Peyer's patch (tissue), 4 donors: Measurements from ENCODE around the gene CLSTN1. TPM values are rescaled to one million over a fixed set of nuclear protein-coding genes. Genes with fewer than 3 reads are reported as not detected.
A peak's percentile ranks its signal among the peaks of the same experiment; 100 is the strongest.

Experiments
- DNase-seq, 3 donors: peaks; one replicate each; pipeline ENCODE4 v3.0.0-alpha.2; 2017 to 2019
- H3K27ac ChIP-seq, 4 donors: fragments of 200-600 bp; sonication (generic); one replicate each; pipeline ENCODE4 v1.5.1; 2016 to 2019
- H3K27me3 ChIP-seq, 2 donors: fragments of 200-600 bp; sonication (generic); one replicate each; pipeline ENCODE4 v1.5.1; 2019
- H3K36me3 ChIP-seq, 3 donors: fragments of 200-600 bp; sonication (generic); one replicate each; pipeline ENCODE4 v1.5.1; 2016 to 2019
- H3K4me1 ChIP-seq, 4 donors: fragments of 200-600 bp; sonication (generic); one replicate each; pipeline ENCODE4 v1.5.1; 2016 to 2019
- H3K4me3 ChIP-seq, 4 donors: fragments of 200-600 bp; sonication (generic); 1 replicate in 3 of 4; 2 replicates in 1 of 4; pipeline ENCODE4 v1.5.1; 2016 to 2019; ENCODE audit warnings: mild to moderate bottlenecking in 1 of 4
- H3K9me3 ChIP-seq, 4 donors: fragments of 200-600 bp; sonication (generic); one replicate each; pipeline ENCODE4 v1.5.1; 2016 to 2019; ENCODE audit warnings: mild to moderate bottlenecking in 1 of 4
- CTCF ChIP-seq, 6 experiments: fragments of 450-650 bp in 4 of 6; fragments of 200-600 bp in 2 of 6; sonication (generic) in 1 of 6; IDR thresholded peaks; one replicate each; pipeline ENCODE4 v1.5.1; 2017 to 2019; ENCODE audit warnings: antibody characterized with exemption in 6 of 6, mild to moderate bottlenecking in 3 of 6, moderate library complexity in 1 of 6
- POLR2A ChIP-seq, 2 donors: fragments of 450-650 bp; IDR thresholded peaks; one replicate each; pipeline ENCODE4 v1.5.1; 2017; ENCODE audit warnings: antibody characterized with exemption in 2 of 2, mild to moderate bottlenecking in 2 of 2, moderate library complexity in 2 of 2
- total RNA-seq, 4 donors: library from RNA; depleted of rRNA; stranded (reverse); fragments of >200 nt; gene quantifications; one replicate each; pipeline ENCODE4 v1.1.0, GENCODE V29; 2016

CLSTN1 gene
- total RNA-seq, 4 donors from 2014 or later: 47.9 to 107 (median 103) TPM

DNA sequence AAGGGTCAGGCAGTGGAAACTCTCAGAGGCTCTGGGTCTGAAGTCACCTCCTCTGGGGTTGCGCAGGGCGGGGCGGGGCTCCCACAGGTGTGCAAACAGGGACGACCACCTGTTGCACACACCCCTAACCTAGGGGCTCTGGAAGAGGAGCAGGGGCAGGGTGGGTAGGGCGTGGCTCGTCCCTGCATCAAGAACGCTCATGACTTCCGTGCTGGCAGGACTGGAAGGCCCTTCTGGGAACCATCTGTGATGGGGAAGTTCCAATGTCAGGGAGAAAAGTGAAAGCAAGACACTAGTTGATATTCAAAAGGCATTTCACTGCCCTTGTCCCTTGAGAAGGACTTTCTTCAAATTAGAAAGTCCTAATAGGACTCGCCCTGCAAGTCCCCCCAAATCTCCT is 22.1 kb upstream of the CLSTN1 start:
- peaks cover 0 to 30% (median 7%) of the 10 kb centered on the region in 4 donors for H3K4me1 ChIP-seq
- DNase-seq: peak in 2 of 3 donors; percentile 56 to 62
- H3K27me3 ChIP-seq: no peaks in the 10 kb centered on the region
- H3K36me3 ChIP-seq: no peaks in the 10 kb centered on the region
- peak overlapping the region in 1 of 4 donors; percentile 1 for H3K27ac ChIP-seq
- no peak overlapping the region for H3K4me3 ChIP-seq
- H3K9me3 ChIP-seq: no peaks in the 10 kb centered on the region
- TF ChIP-seq POLR2A (IDR thresholded peaks at IDR 0.05): no peak
- TF ChIP-seq CTCF (IDR thresholded peaks at IDR 0.05): no peak

DNA sequence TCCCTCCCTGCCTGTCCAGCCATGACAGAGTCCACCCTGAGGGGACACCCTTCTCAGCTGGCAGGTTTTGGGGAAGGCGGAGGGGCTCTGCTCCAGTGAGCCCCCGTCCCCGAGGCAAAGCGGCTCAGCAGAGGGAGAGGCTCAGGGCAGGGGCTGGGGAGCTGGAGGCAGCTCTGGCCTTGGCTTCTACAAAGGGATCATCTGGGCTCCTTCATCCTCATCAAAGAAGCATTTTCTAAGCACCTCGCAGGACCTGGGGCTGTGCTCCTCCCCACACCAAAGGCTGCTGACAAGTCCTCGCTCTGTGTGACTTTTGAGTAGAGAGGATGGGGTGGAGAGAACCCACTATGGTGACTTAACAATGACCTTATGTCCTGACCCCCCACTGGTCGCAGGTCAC is 21.0 kb upstream of the CLSTN1 start:
- H3K36me3 ChIP-seq: no peaks in the 10 kb centered on the region
- H3K9me3 ChIP-seq: no peaks in the 10 kb centered on the region
- no peak overlapping the region for H3K4me3 ChIP-seq
- H3K27me3 ChIP-seq: no peaks in the 10 kb centered on the region
- no peak overlapping the region for H3K27ac ChIP-seq
- TF ChIP-seq POLR2A (IDR thresholded peaks at IDR 0.05): no peak
- no peak for TF ChIP-seq CTCF (IDR thresholded peaks at IDR 0.05)
- H3K4me1 ChIP-seq: peaks cover 0 to 30% (median 6%) of the 10 kb centered on the region in 4 donors
- no peak for DNase-seq

GRCh38 chr1:9844106-9844505 is 20.3 kb upstream of the CLSTN1 start:
- H3K4me1 ChIP-seq: peaks cover 0 to 30% (median 3%) of the 10 kb centered on the region in 4 donors
- no peaks in the 10 kb centered on the region for H3K36me3 ChIP-seq
- DNase-seq: peak in 1 of 3 donors; percentile 44
- H3K27ac ChIP-seq: peak overlapping the region in 2 of 4 donors; percentile 50 to 87
- no peak for TF ChIP-seq POLR2A (IDR thresholded peaks at IDR 0.05)
- TF ChIP-seq CTCF (IDR thresholded peaks at IDR 0.05): no peak
- H3K9me3 ChIP-seq: no peaks in the 10 kb centered on the region
- no peaks in the 10 kb centered on the region for H3K27me3 ChIP-seq
- H3K4me3 ChIP-seq: no peak overlapping the region

DNA sequence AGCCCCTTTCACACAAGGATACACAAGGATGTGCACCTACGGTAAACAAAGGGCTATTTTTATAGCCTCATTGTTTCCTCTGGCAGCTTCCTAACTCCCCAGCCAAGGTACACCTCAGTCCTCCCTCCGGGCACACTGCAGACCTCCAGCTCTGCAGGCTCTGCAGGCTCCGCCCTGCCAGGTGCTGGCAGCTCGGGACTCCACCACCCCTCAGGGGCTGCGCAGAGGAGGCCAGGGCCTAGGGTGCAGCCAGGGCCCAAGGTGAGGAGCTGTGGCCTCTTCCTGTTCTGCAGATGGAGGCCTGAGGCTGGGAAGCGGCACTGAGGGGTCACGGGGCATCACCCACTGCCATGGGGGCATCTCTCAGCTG is 19.8 kb upstream of the CLSTN1 start:
- DNase-seq: peak in 1 of 3 donors; percentile 72
- peak overlapping the region in 2 of 4 donors; percentile 76 to 87 for H3K27ac ChIP-seq
- no peak overlapping the region for H3K4me3 ChIP-seq
- H3K27me3 ChIP-seq: no peaks in the 10 kb centered on the region
- H3K4me1 ChIP-seq: peaks cover 0 to 30% (median 3%) of the 10 kb centered on the region in 4 donors
- no peaks in the 10 kb centered on the region for H3K36me3 ChIP-seq
- TF ChIP-seq CTCF (IDR thresholded peaks at IDR 0.05) (no peak), POLR2A (IDR thresholded peaks at IDR 0.05) (no peak)
- H3K9me3 ChIP-seq: no peaks in the 10 kb centered on the region

DNA sequence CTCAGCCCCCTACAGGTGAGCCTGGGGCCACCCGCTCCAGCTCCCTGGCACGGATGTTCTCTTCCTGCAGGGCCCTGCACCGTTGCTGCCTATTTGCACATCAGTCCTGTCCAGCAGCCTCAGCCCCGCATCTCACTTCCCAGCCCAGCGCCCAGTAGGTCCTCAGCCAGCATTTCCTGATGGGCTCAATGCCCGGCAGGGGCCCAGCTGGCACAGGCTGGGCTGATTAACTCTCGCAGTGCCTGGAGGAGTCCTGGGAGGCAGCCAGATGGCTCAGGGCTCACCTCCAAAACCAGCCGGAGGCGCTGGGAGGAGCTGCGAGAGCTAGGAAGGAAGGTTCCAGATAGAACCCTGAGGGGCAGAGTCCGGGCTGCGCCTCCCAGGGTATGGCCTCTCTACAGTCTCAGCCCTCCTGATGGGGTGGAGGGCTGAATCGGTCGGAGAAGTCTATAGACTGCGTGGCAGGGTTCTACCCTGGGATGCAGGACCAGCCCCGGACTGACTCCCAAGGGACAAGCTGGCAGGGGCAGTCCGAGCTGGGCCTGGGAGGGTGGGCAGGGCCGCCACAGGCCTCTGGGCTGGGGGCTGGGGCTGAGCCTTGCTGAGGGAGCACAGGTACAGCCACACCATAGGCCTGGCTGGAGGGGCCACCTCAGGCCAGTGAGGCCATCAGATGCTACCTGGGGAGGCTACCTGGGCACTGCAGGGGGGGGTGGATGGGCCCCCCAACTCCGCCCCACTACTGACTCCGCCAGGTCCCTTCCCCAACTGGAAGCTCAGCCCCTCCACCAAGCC is 19.2 kb upstream of the CLSTN1 start:
- Histone ChIP-seq H3K27me3 (no peaks in the 10 kb centered on the region), H3K4me1 (peaks cover 0 to 25% (median 3%) of the 10 kb centered on the region in 4 donors), H3K4me3 (no peak overlapping the region), H3K36me3 (no peaks in the 10 kb centered on the region), H3K9me3 (no peaks in the 10 kb centered on the region), H3K27ac (peak overlapping the region in 3 of 4 donors; percentile 49 to 87 (median 76))
- peak in 2 of 3 donors; percentile 68 to 74 for DNase-seq
- TF ChIP-seq CTCF (IDR thresholded peaks at IDR 0.05) (no peak), POLR2A (IDR thresholded peaks at IDR 0.05) (peak in 1 of 2 donors; percentile 17)
